Heart left ventricle (tissue), 16 donors: Measurements from ENCODE around the gene CHRNA1. TPM values are rescaled to one million over a fixed set of nuclear protein-coding genes. Genes with fewer than 3 reads are reported as not detected.

Experiments
- ATAC-seq, 4 donors: fragments of 200-7000 bp; cut with Tn5 transposase; one replicate each; pipeline ENCODE4 v1.9.1; 2020 to 2022; ENCODE audit warnings: moderate library complexity in 4 of 4, mild to moderate bottlenecking in 3 of 4, moderate number of reproducible peaks in 1 of 4
- DNase-seq, 5 donors: peaks; one replicate each; pipeline ENCODE4 v3.0.0-alpha.2; 2020
- H3K27ac ChIP-seq, 12 donors: fragments of 200-600 bp; sonication (generic) in 4 of 12; one replicate each; pipeline versions ENCODE4 v1.5.0 to v1.8.0; 2016 to 2022; ENCODE audit warnings: mild to moderate bottlenecking in 2 of 12
- H3K27me3 ChIP-seq, 9 donors: fragments of 200-600 bp; sonication (generic) in 2 of 9; one replicate each; pipeline versions ENCODE4 v1.5.1 to v1.8.0; 2016 to 2022; ENCODE audit warnings: mild to moderate bottlenecking in 3 of 9
- H3K36me3 ChIP-seq, 9 donors: fragments of 200-600 bp; sonication (generic) in 2 of 9; one replicate each; pipeline versions ENCODE4 v1.5.0 to v1.8.0; 2018 to 2022; ENCODE audit warnings: mild to moderate bottlenecking in 2 of 9
- H3K4me1 ChIP-seq, 12 donors: fragments of 200-600 bp; sonication (generic) in 4 of 12; one replicate each; pipeline versions ENCODE4 v1.5.0 to v1.8.0; 2016 to 2022; ENCODE audit warnings: mild to moderate bottlenecking in 3 of 12
- H3K4me3 ChIP-seq, 12 donors: fragments of 200-600 bp; sonication (generic) in 4 of 12; one replicate each; pipeline versions ENCODE4 v1.5.0 to v1.8.0; 2017 to 2022; ENCODE audit warnings: mild to moderate bottlenecking in 9 of 12, moderate library complexity in 4 of 12
- H3K9me3 ChIP-seq, 12 donors: fragments of 200-600 bp; sonication (generic) in 4 of 12; one replicate each; pipeline versions ENCODE4 v1.5.0 to v1.8.0; 2016 to 2022; ENCODE audit warnings: mild to moderate bottlenecking in 1 of 12
- CTCF ChIP-seq, 12 donors: fragments of 200-600 bp; sonication (generic) in 4 of 12; IDR thresholded peaks; one replicate each; pipeline versions ENCODE4 v1.5.0 to v1.8.0; 2018 to 2022; ENCODE audit warnings: antibody characterized with exemption in 12 of 12, mild to moderate bottlenecking in 5 of 12
- POLR2A ChIP-seq, 2 donors: fragments of 450-650 bp; IDR thresholded peaks; one replicate each; pipeline ENCODE4 v1.6.1; 2017; ENCODE audit warnings: antibody characterized with exemption in 2 of 2, mild to moderate bottlenecking in 2 of 2, moderate library complexity in 2 of 2
- WGBS, 4 donors: extraction: QIAGEN DNeasy Blood & Tissue Kit in 2 of 4; methylation state at CpG; one replicate each; pipeline versions ENCODE4 v1.1.5 to v1.1.7; 2013 to 2018; 5-methylcytosine and 5-hydroxymethylcytosine counted together
- intact Hi-C, 10 donors: fragments of 100-400 bp; cut with DNase I; formaldehyde crosslinking; loops; one replicate each; pipeline versions ENCODE4 v1.11.1 to v1.14.2; 2022
- polyA plus RNA-seq, 2 donors: library from polyadenylated mRNA; stranded (reverse); fragments of 200-250 nt; gene quantifications; one replicate each; pipeline ENCODE4 v1.2.3, GENCODE V29; 2013
- total RNA-seq, 9 donors: library from RNA; depleted of rRNA in 2 of 9; stranded (reverse); fragments of >200 nt in 2 of 9; fragmentation: NEBNext Ultra II Directional in 3 of 9; extraction: Animal tissue kit (Norgen Biotek cat#: 25700) in 3 of 9; gene quantifications; one replicate each; pipeline versions ENCODE4 v1.1.0 to v1.2.4, GENCODE V29; 2016 to 2023
- donor health status: ischemic (EF 13 %, LVEDD 7.1; RV severe dilation, severe dysfunction).
- donor health status: healthy with polysubstance abuse.
- donor health status: DM: no; HTN: yes; CAD: no.
- donor health status: DM: no; HTN: no; CAD: no.
- donor health status: ischemic (EF 25% LVEDD 6.9; RV normal size, moderate dysfunction).
- donor health status: ischemic (EF 25% LVEDD 5.7; RV mildly dilated, moderate dysfunction).
- donor health status: healthy.
- donor health status: DM: yes; HTN: yes; CAD: no.
- donor health status: ischemic (EF 35%, LVEDD 5.7; RV mildly dilated, moderate dysfunction).
- donor health status: nonischemic (EF 11% LVEDD 7.7; RV severe dilation, severe dysfunction).
- donor health status: DM: yes; HTN: yes; CAD: no.
- donor health status: PGD.
- donor health status: ischemic (EF 29% LVEDD 5.4; RV normal size, mild dysfunction).
- donor health status: nonischemic (EF 23%, LVEDD 6.1; RV moderate dilation, normal function).

CHRNA1 gene
- total and polyA plus RNA-seq, 11 donors = 0.07 to 1.8 (median 0.86) TPM; not detected in 3

- DNase-seq (no peak), ATAC-seq (peak in 3 of 4 donors; percentile 48 to 60 (median 50))
- TF ChIP-seq POLR2A (IDR thresholded peaks at IDR 0.05) (no peak), CTCF (IDR thresholded peaks at IDR 0.05) (peak; percentile 66 to 81 (median 74))
- peaks cover 0 to 2% (median 0%) of the 10 kb centered on the region in 9 donors for H3K27me3 ChIP-seq
- no peaks in the 10 kb centered on the region for H3K9me3 ChIP-seq
- 27 to 35% (median 33%) methylated on average over 4 of the region's 4 CpGs for WGBS, 4 donors
- intact Hi-C loops = loop anchor here in 2 of 10 donors (5.0 kb wide), 2 partner anchors 238 to 292 kb away; no protein-coding TSS in a partner anchor
- no peak overlapping the region for H3K27ac ChIP-seq
- no peak overlapping the region for H3K4me3 ChIP-seq
- no peaks in the 10 kb centered on the region for H3K36me3 ChIP-seq
- H3K4me1 ChIP-seq = peaks cover 0 to 5% (median 0%) of the 10 kb centered on the region in 12 donors
Observed at GRCh38 chr2:174699993-174700766, 64.1 kb downstream of the CHRNA1 start.

Other genes with a start within 250 kb of the CHRNA1 start
- gene WIPF1, start 166.7 kb downstream of the CHRNA1 start, total RNA-seq = 10 to 100 TPM in 8 of 9 donors, 1 to 10 TPM in 1; 10.0 to 73.2 (median 14.1) TPM
- gene WIPF1, start 166.7 kb downstream of the CHRNA1 start, polyA plus RNA-seq = 10 to 100 TPM in 1 of 2 donors, 1 to 10 TPM in 1; 9.7 to 12.3 TPM
- gene CHN1, start 240.9 kb upstream of the CHRNA1 start, total RNA-seq = 10 to 100 TPM in 8 of 9 donors, 1 to 10 TPM in 1; 8.6 to 24.3 (median 19.3) TPM
- gene CHN1, start 240.9 kb upstream of the CHRNA1 start, polyA plus RNA-seq = 10 to 100 TPM in 1 of 2 donors, 1 to 10 TPM in 1; 6.9 to 10.2 TPM